Neural crest cell (in vitro differentiated cells): Measurements from ENCODE around the gene MX2. TPM values are rescaled to one million over a fixed set of nuclear protein-coding genes. Genes with fewer than 3 reads are reported as not detected.

Source experiments
- DNase-seq: peaks from one replicate; pipeline ENCODE4 v3.0.0; 2021; ENCODE audit warnings: low read depth, mixed read lengths, low spot score
- H3K27ac Mint-ChIP-seq: one replicate; pipeline ENCODE4 v1.8.0; 2021; ENCODE audit warnings: mild to moderate bottlenecking, mixed read lengths; ENCODE audit not compliant: unreplicated experiment
- H3K27me3 Mint-ChIP-seq: 2 replicates; pipeline ENCODE4 v1.8.0; 2021; ENCODE audit warnings: low read depth, mild to moderate bottlenecking, mixed read lengths
- H3K36me3 Mint-ChIP-seq: 2 replicates; pipeline ENCODE4 v1.8.0; 2021; ENCODE audit warnings: low read depth, mild to moderate bottlenecking, mixed read lengths
- H3K4me1 Mint-ChIP-seq: 2 replicates; pipeline ENCODE4 v1.8.0; 2021; ENCODE audit warnings: mixed read lengths
- H3K4me3 Mint-ChIP-seq: one replicate; pipeline ENCODE4 v1.8.0; 2021; ENCODE audit warnings: mild to moderate bottlenecking, mixed read lengths
- H3K9me3 Mint-ChIP-seq: 2 replicates; pipeline ENCODE4 v1.8.0; 2021; ENCODE audit warnings: mixed read lengths
- total RNA-seq: library from RNA; stranded (reverse); gene quantifications from 2 replicates; pipeline ENCODE4 v1.2.1, GENCODE V29; 2021
- TF ChIP-seq, protein P1 (sequence below): fragments of 200-600 bp; sonication (generic); conservative IDR thresholded peaks from 2 replicates; pipeline ENCODE4 v1.5.0; 2021; ENCODE audit warnings: antibody characterized with exemption, mild to moderate bottlenecking

Gene MX2
- total RNA-seq, 1 donor from 2014 or later, result not detected

DNA sequence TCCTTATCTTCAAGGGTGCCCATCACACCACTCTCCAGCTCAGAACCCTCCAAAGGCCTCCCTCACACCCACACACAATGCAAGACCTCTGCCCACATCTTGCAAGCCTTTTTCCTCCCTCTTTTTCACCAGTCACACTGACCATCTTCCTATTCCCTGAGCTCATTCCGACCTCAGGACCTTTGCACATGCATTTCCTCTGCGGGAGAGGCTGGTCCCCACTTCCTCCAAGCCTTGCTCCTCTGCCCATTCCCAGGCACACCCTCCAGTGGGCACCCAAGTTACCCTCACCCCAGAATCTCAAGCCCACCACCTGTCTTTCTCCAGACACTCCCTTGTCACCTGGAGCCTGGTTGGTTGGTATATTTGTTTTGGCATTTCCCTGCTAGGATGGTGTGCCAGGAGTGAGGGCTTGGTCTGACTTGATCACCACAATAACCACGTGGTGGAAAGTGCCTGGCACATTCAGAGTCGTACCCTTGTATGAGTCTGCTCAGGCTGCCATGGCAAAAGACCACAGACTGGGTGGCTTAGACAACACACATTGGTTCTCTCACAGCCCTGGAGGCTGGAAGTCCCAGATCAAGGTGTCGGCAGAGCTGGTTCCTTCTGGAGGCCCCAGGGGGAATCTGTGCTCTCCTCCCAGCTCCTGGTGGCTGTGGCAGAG is 13.2 kb downstream of the MX2 start:
- no peak overlapping the region for H3K27ac Mint-ChIP-seq
- no peaks in the 10 kb centered on the region for H3K36me3 Mint-ChIP-seq
- H3K4me1 Mint-ChIP-seq, result no peaks in the 10 kb centered on the region
- TF ChIP-seq, protein P1, sequence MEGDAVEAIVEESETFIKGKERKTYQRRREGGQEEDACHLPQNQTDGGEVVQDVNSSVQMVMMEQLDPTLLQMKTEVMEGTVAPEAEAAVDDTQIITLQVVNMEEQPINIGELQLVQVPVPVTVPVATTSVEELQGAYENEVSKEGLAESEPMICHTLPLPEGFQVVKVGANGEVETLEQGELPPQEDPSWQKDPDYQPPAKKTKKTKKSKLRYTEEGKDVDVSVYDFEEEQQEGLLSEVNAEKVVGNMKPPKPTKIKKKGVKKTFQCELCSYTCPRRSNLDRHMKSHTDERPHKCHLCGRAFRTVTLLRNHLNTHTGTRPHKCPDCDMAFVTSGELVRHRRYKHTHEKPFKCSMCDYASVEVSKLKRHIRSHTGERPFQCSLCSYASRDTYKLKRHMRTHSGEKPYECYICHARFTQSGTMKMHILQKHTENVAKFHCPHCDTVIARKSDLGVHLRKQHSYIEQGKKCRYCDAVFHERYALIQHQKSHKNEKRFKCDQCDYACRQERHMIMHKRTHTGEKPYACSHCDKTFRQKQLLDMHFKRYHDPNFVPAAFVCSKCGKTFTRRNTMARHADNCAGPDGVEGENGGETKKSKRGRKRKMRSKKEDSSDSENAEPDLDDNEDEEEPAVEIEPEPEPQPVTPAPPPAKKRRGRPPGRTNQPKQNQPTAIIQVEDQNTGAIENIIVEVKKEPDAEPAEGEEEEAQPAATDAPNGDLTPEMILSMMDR, result no peak
- H3K9me3 Mint-ChIP-seq, result peaks cover 2% of the 10 kb centered on the region
- H3K4me3 Mint-ChIP-seq, result no peak overlapping the region
- DNase-seq, result no peak
- no peaks in the 10 kb centered on the region for H3K27me3 Mint-ChIP-seq

DNA sequence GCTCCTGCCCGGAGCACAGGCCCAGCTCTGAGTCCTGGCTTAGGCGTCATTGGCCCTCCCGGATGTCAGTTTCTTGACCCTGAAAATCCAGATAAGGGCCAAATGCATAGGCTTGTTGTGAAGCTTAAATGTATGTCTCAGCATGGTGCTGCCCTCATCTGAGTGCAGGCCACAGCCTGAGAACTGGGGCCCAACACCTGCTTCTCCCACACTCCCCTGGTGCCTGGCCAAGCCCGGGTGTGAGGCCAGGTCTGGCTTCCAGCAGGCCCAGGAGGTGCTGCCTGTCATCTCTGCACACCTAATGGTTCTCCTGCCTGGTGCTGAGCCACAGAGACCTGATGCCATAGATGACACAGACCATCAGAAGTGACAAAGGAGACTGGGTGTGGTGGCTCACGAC is 14.0 kb downstream of the MX2 start:
- Mint-ChIP-seq H3K9me3 (no peaks in the 10 kb centered on the region), H3K4me3 (no peak overlapping the region), H3K36me3 (no peaks in the 10 kb centered on the region), H3K4me1 (no peaks in the 10 kb centered on the region), H3K27ac (no peak overlapping the region), H3K27me3 (no peaks in the 10 kb centered on the region)
- TF ChIP-seq, protein P1, result no peak
- no peak for DNase-seq

- Mint-ChIP-seq H3K4me1 (no peaks in the 10 kb centered on the region), H3K9me3 (no peaks in the 10 kb centered on the region), H3K27ac (peak overlapping the region; percentile 83), H3K4me3 (no peak overlapping the region), H3K27me3 (no peaks in the 10 kb centered on the region), H3K36me3 (no peaks in the 10 kb centered on the region)
- no peak for DNase-seq
- TF ChIP-seq, protein P1, result no peak
Observed at GRCh38 chr21:41377715-41378114, 15.9 kb downstream of the MX2 start.

DNA sequence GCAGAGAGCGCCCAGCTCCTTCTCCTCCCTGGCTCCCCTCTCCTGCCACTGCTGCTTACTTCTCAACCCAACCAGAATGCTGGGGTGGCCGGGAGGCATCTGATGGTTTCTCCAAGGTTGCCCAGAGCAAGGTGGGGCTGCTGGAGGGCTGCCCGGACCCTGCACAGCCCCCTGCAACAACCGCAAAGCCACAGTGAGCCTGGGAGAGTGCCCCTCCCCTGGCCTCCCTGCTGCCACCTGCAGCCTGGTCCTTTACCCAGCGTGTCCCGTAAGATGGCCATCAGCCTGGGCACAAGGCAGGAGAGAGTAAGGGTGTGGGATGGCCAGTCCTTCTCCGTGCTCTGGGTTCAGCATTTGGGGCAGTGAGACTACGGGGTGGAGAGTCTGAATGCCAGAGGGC is 17.0 kb downstream of the MX2 start:
- TF ChIP-seq, protein P1, result no peak
- no peaks in the 10 kb centered on the region for H3K36me3 Mint-ChIP-seq
- no peak overlapping the region for H3K4me3 Mint-ChIP-seq
- no peaks in the 10 kb centered on the region for H3K27me3 Mint-ChIP-seq
- no peak for DNase-seq
- H3K27ac Mint-ChIP-seq, result no peak overlapping the region
- H3K9me3 Mint-ChIP-seq, result no peaks in the 10 kb centered on the region
- no peaks in the 10 kb centered on the region for H3K4me1 Mint-ChIP-seq

DNA sequence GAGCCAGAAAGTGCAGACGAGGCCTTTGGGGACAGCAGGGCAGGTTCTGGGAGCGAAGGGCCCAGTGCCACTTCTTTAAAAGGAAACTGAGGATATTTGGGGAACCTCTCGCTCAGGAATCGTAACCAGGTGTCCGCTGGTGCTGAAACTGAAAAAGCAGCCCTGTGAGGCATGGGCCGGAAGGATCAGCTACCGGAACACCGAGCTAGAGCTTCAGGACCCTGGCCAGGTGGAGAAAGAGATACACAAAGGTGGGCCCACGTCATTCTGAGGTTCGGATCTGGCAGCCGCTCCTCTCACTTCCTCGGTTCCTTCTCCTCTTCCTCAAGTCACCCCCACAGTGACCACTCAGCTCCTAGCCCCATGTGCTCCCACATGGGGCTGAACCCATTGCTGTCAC is 18.1 kb downstream of the MX2 start:
- Mint-ChIP-seq H3K4me3 (no peak overlapping the region), H3K9me3 (no peaks in the 10 kb centered on the region), H3K27ac (no peak overlapping the region), H3K36me3 (no peaks in the 10 kb centered on the region), H3K27me3 (no peaks in the 10 kb centered on the region), H3K4me1 (no peaks in the 10 kb centered on the region)
- no peak for DNase-seq
- TF ChIP-seq, protein P1, result no peak
